ENCODE measurements around the gene ABCA13.

DNA sequence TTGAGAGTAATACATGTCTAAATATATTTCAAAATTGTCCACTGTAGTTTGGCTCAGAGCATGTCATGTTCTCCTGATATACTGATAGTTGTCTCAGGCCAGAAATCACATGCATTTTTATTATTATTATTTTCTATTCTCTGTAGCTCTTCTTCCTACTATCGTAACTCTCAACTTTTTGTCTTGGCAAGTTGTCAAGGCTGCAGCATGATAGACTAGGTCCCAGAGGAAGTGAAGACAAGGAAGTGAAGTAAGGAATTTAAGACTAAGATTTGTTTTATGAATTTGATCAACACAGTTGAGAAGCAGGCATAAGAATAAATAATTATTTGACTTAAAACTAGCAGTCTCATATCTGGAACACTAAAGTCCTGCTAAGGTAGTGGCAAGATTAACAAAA is 369.5 kb downstream of the ABCA13 start:
- TF ChIP-seq, protein P1, sequence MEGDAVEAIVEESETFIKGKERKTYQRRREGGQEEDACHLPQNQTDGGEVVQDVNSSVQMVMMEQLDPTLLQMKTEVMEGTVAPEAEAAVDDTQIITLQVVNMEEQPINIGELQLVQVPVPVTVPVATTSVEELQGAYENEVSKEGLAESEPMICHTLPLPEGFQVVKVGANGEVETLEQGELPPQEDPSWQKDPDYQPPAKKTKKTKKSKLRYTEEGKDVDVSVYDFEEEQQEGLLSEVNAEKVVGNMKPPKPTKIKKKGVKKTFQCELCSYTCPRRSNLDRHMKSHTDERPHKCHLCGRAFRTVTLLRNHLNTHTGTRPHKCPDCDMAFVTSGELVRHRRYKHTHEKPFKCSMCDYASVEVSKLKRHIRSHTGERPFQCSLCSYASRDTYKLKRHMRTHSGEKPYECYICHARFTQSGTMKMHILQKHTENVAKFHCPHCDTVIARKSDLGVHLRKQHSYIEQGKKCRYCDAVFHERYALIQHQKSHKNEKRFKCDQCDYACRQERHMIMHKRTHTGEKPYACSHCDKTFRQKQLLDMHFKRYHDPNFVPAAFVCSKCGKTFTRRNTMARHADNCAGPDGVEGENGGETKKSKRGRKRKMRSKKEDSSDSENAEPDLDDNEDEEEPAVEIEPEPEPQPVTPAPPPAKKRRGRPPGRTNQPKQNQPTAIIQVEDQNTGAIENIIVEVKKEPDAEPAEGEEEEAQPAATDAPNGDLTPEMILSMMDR (conservative IDR thresholded peaks at IDR 0.05; ENCODE audit: low read length) = no peak
- no peak for TF ChIP-seq EZH2phosphoT487 (IDR thresholded peaks at IDR 0.05; ENCODE audit: borderline replicate concordance)

Data from Loucy (cell line).